Measurements from ENCODE around the gene PPWD1. TPM values are rescaled to one million over a fixed set of nuclear protein-coding genes. Genes with fewer than 3 reads are reported as not detected.

PPWD1 gene
- total RNA-seq, 1 donor from 2014 or later: 89.9 TPM

DNA sequence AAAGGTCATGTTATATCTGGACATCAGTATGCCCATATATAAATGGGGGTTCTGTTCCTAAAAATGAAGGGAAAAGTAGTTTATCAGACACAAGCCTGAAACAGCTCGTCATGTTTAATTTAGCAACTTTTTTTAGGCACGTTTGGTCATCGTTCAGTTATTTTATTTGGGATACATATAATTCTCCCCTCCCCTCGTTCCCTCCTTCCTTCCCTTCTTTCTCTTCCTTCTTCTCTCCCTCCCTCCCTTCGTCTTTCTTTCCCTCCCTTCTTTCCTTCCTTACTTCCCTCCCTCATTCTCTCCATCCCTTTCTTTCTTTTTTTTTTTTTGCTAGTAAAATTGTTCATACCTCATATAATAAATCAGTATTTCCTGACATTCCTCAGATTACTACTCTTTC is 3.4 kb downstream of the PPWD1 start:
- no peak for DNase-seq (ENCODE audit: low spot score)
- Mint-ChIP-seq H3K36me3 (no peaks in the 10 kb centered on the region), H3K27ac (no peak overlapping the region), H3K4me1 (peaks cover 17% of the 10 kb centered on the region), H3K4me3 (no peak overlapping the region), H3K27me3 (ENCODE audit: insufficient read depth, low read depth) (peaks cover 3% of the 10 kb centered on the region), H3K9me3 (no peaks in the 10 kb centered on the region)
- no peak overlapping the region for H2AFZ ChIP-seq (replicated peaks)
- peaks cover 61% of the 10 kb centered on the region for H3K79me2 ChIP-seq (ENCODE audit: low read depth)
- H3K4me2 ChIP-seq: no peak overlapping the region
- H3K9me3 ChIP-seq (ENCODE audit: low read depth): no peaks in the 10 kb centered on the region
- no peak overlapping the region for H3K27ac ChIP-seq
- TF ChIP-seq, protein P1, sequence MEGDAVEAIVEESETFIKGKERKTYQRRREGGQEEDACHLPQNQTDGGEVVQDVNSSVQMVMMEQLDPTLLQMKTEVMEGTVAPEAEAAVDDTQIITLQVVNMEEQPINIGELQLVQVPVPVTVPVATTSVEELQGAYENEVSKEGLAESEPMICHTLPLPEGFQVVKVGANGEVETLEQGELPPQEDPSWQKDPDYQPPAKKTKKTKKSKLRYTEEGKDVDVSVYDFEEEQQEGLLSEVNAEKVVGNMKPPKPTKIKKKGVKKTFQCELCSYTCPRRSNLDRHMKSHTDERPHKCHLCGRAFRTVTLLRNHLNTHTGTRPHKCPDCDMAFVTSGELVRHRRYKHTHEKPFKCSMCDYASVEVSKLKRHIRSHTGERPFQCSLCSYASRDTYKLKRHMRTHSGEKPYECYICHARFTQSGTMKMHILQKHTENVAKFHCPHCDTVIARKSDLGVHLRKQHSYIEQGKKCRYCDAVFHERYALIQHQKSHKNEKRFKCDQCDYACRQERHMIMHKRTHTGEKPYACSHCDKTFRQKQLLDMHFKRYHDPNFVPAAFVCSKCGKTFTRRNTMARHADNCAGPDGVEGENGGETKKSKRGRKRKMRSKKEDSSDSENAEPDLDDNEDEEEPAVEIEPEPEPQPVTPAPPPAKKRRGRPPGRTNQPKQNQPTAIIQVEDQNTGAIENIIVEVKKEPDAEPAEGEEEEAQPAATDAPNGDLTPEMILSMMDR (IDR thresholded peaks at IDR 0.05): no peak
- TF ChIP-seq EZH2 (IDR thresholded peaks at IDR 0.05) (no peak), EZH2phosphoT487 (IDR thresholded peaks at IDR 0.05) (no peak)
- no peaks in the 10 kb centered on the region for H3K27me3 ChIP-seq
- no peak overlapping the region for H3K4me3 ChIP-seq
- H3K9ac ChIP-seq: no peak overlapping the region
- H4K20me1 ChIP-seq (ENCODE audit: low read depth): no peaks in the 10 kb centered on the region
- H3K36me3 ChIP-seq: peaks cover 4% of the 10 kb centered on the region
- H3K4me1 ChIP-seq: peaks cover 18% of the 10 kb centered on the region
- peaks cover 6% of the 10 kb centered on the region for H3F3A ChIP-seq (ENCODE audit: low read depth)

DNA sequence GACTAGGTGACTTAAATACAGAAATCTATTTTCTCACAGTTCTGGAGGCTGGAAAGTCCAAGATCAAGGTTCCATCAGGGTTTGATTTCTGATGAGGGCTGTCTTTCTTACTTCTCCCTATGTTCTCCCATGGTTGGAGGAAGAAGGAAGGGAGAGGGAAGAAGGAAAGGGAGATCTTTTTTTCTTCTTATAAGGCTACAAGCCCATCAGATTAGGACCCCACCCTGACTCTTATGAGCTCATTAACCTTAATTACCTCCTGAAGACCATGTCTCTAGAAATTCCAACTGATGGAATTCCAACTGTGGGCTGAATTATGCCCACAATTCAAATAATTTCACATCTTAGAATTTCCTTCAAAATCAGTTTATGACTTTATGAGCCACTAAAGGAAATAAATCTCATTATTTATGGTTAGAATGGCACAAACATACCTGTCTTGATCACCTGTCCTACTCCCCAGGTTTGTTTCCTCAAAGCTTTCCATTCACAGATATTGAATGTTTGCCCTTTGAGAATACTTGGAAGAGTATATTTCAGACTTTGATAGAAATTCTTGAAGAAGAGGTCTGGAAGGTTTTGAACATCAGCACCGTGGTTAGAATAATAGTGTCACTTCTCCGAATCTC is 7.6 kb downstream of the PPWD1 start:
- H3K79me2 ChIP-seq (ENCODE audit: low read depth): peaks cover 22% of the 10 kb centered on the region
- DNase-seq (ENCODE audit: low spot score): no peak
- H3K9me3 ChIP-seq (ENCODE audit: low read depth): no peaks in the 10 kb centered on the region
- H3K4me2 ChIP-seq: no peak overlapping the region
- no peak overlapping the region for H3K9ac ChIP-seq
- H3K36me3 Mint-ChIP-seq: peaks cover 8% of the 10 kb centered on the region
- H3K4me1 ChIP-seq: no peaks in the 10 kb centered on the region
- H3K27ac Mint-ChIP-seq: no peak overlapping the region
- H3K4me1 Mint-ChIP-seq: no peaks in the 10 kb centered on the region
- H3K4me3 Mint-ChIP-seq: no peak overlapping the region
- no peaks in the 10 kb centered on the region for H3F3A ChIP-seq (ENCODE audit: low read depth)
- H3K36me3 ChIP-seq: peaks cover 4% of the 10 kb centered on the region
- H3K27ac ChIP-seq: no peak overlapping the region
- H3K9me3 Mint-ChIP-seq: no peaks in the 10 kb centered on the region
- no peaks in the 10 kb centered on the region for H3K27me3 ChIP-seq
- H3K27me3 Mint-ChIP-seq (ENCODE audit: insufficient read depth, low read depth): peaks cover 3% of the 10 kb centered on the region
- H2AFZ ChIP-seq (replicated peaks): no peak overlapping the region
- H4K20me1 ChIP-seq (ENCODE audit: low read depth): no peaks in the 10 kb centered on the region
- TF ChIP-seq EZH2phosphoT487 (IDR thresholded peaks at IDR 0.05) (no peak), EZH2 (IDR thresholded peaks at IDR 0.05) (no peak)
- TF ChIP-seq, protein P1 (IDR thresholded peaks at IDR 0.05): no peak
- H3K4me3 ChIP-seq: no peak overlapping the region

DNA sequence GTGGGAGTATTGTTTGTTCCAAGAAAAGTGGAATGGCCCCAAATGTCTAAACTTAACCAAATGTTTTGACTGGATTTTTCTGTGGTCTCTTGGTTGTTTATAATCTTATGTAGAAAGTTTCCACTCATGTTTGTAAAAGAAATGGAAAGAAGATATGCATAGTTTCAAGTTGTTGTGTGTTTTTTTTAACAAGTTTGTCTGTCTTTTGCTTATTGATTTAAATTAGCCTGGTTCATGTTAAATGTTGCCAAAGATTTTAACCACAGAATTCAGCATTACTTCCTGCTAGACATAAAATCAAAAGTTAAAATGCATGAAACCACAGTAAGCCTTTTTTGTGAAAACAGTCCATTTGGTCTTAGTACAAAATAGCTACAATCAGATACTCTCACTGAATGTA is 14.0 kb downstream of the PPWD1 start:
- Mint-ChIP-seq H3K4me3 (no peak overlapping the region), H3K4me1 (no peaks in the 10 kb centered on the region)

More for the DNA sequence above, 14.0 kb downstream of the PPWD1 start:
- Histone ChIP-seq H3K9ac (no peak overlapping the region), H4K20me1 (ENCODE audit: low read depth) (no peaks in the 10 kb centered on the region), H3K27ac (no peak overlapping the region), H3K4me2 (no peak overlapping the region), H3K27me3 (no peaks in the 10 kb centered on the region), H3F3A (ENCODE audit: low read depth) (no peaks in the 10 kb centered on the region), H3K79me2 (ENCODE audit: low read depth) (no peaks in the 10 kb centered on the region), H3K9me3 (ENCODE audit: low read depth) (no peaks in the 10 kb centered on the region), H2AFZ (replicated peaks) (no peak overlapping the region), H3K36me3 (peaks cover 4% of the 10 kb centered on the region), H3K4me1 (no peaks in the 10 kb centered on the region), H3K4me3 (no peak overlapping the region)
- peaks cover 20% of the 10 kb centered on the region for H3K36me3 Mint-ChIP-seq
- H3K27me3 Mint-ChIP-seq (ENCODE audit: insufficient read depth, low read depth): peaks cover 3% of the 10 kb centered on the region
- DNase-seq (ENCODE audit: low spot score): no peak
- no peaks in the 10 kb centered on the region for H3K9me3 Mint-ChIP-seq
- TF ChIP-seq EZH2 (IDR thresholded peaks at IDR 0.05) (no peak), EZH2phosphoT487 (IDR thresholded peaks at IDR 0.05) (no peak)
- TF ChIP-seq, protein P1 (IDR thresholded peaks at IDR 0.05): no peak
- H3K27ac Mint-ChIP-seq: no peak overlapping the region

All from neural progenitor cell (in vitro differentiated cells).